Mammary epithelial cell (primary cell): ENCODE measurements around the gene CD300LG.
"Not testable (repeated sequence)": the region's sequence is repeated elsewhere in the genome, so short reads cannot be mapped to it uniquely, and the experiment has no call there.

ENCODE experiments used
- EZH2 ChIP-seq: IDR thresholded peaks from 2 replicates; pipeline ENCODE4 v1.6.1; 2012; ENCODE audit warnings: low read length, inconsistent platforms, borderline replicate concordance
- TF ChIP-seq, protein P1 (sequence below), 2 donors: IDR thresholded peaks in 1 of 2; conservative IDR thresholded peaks in 1 of 2; 2 replicates each; pipeline ENCODE4 v1.5.1; 2011 to 2012; ENCODE audit warnings: inconsistent platforms in 2 of 2, low read length in 2 of 2, mild to moderate bottlenecking in 2 of 2, control low read depth in 1 of 2, low read depth in 1 of 2; ENCODE audit not compliant: insufficient read depth in 1 of 2; ENCODE audit errors: extremely low read depth in 1 of 2

DNA sequence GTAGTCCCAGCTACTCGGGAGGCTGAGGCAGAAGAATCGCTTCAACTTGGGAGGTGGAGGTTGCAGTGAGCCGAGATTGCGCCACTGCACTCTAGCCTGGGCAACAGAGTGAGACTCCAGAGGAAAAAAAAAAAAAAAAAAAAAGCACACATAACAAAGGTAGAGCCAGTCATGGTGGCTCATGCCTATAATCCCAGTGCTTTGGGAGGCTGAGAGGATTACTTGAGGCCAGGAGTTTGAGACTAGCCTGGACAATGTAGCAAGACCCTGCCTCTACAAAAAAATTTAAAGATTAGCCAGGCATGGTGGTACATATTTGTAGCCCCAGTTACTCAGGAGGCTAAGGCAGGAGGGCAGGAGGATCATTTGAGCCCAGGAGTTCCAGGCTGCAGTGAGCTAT, 47.5 kb downstream of the CD300LG start:
- TF ChIP-seq, protein P1, sequence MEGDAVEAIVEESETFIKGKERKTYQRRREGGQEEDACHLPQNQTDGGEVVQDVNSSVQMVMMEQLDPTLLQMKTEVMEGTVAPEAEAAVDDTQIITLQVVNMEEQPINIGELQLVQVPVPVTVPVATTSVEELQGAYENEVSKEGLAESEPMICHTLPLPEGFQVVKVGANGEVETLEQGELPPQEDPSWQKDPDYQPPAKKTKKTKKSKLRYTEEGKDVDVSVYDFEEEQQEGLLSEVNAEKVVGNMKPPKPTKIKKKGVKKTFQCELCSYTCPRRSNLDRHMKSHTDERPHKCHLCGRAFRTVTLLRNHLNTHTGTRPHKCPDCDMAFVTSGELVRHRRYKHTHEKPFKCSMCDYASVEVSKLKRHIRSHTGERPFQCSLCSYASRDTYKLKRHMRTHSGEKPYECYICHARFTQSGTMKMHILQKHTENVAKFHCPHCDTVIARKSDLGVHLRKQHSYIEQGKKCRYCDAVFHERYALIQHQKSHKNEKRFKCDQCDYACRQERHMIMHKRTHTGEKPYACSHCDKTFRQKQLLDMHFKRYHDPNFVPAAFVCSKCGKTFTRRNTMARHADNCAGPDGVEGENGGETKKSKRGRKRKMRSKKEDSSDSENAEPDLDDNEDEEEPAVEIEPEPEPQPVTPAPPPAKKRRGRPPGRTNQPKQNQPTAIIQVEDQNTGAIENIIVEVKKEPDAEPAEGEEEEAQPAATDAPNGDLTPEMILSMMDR (conservative IDR thresholded peaks at IDR 0.05 in 1 of 2, IDR thresholded peaks at IDR 0.05 in 1 of 2; ENCODE audit: extremely low read depth in 1 of 2, insufficient read depth in 1 of 2, low read depth in 1 of 2, low read length in 2 of 2) = not testable (repeated sequence)
- not testable (repeated sequence) for TF ChIP-seq EZH2
